Endodermal cell (in vitro differentiated cells): ENCODE results near the gene RAB25. TPM values are rescaled to one million over a fixed set of nuclear protein-coding genes. Genes with fewer than 3 reads are reported as not detected.

Experiments
- DNase-seq: peaks from one replicate; pipeline ENCODE4 v3.0.0-alpha.2; 2017
- H3K27ac ChIP-seq: 2 replicates; pipeline ENCODE4 v1.5.1; 2013; ENCODE audit warnings: mild to moderate bottlenecking, low read depth, low read length, moderate library complexity
- H3K27me3 ChIP-seq: 2 replicates; pipeline ENCODE4 v1.6.1; 2013; ENCODE audit warnings: mild to moderate bottlenecking, low read length, moderate library complexity; ENCODE audit not compliant: insufficient read depth, control insufficient read depth, poor library complexity, severe bottlenecking
- H3K36me3 ChIP-seq: 2 replicates; pipeline ENCODE4 v1.7.0; 2013; ENCODE audit warnings: mild to moderate bottlenecking, low read length, moderate library complexity; ENCODE audit not compliant: control insufficient read depth, insufficient read depth
- H3K4me1 ChIP-seq: one replicate; pipeline ENCODE4 v1.7.0; 2013; ENCODE audit warnings: low read length; ENCODE audit not compliant: control insufficient read depth, insufficient read depth
- H3K4me3 ChIP-seq: 2 replicates; pipeline ENCODE4 v1.5.1; 2013; ENCODE audit warnings: mild to moderate bottlenecking, low read length, moderate library complexity
- H3K9ac ChIP-seq: 2 replicates; pipeline ENCODE4 v1.6.1; 2013; ENCODE audit warnings: mild to moderate bottlenecking, low read length, moderate library complexity; ENCODE audit not compliant: poor library complexity, severe bottlenecking; ENCODE audit errors: extremely low read depth
- H3K9me3 ChIP-seq: 2 replicates; pipeline ENCODE4 v1.6.1; 2013; ENCODE audit warnings: mild to moderate bottlenecking, low read length, moderate library complexity; ENCODE audit not compliant: control insufficient read depth
- H3K27ac Mint-ChIP-seq: 2 replicates; pipeline ENCODE4 v1.8.0; 2020; ENCODE audit warnings: mixed read lengths
- H3K27me3 Mint-ChIP-seq: 2 replicates; pipeline ENCODE4 v1.8.0; 2021; ENCODE audit warnings: mild to moderate bottlenecking, mixed read lengths; ENCODE audit not compliant: insufficient read depth
- H3K36me3 Mint-ChIP-seq: 2 replicates; pipeline ENCODE4 v1.8.0; 2020; ENCODE audit warnings: low read depth, mixed read lengths
- H3K4me1 Mint-ChIP-seq: 2 replicates; pipeline ENCODE4 v1.8.0; 2020; ENCODE audit warnings: mixed read lengths
- H3K4me3 Mint-ChIP-seq: 2 replicates; pipeline ENCODE4 v1.8.0; 2020; ENCODE audit warnings: mild to moderate bottlenecking, moderate library complexity, mixed read lengths
- H3K9me3 Mint-ChIP-seq: 2 replicates; pipeline ENCODE4 v1.8.0; 2020; ENCODE audit warnings: mild to moderate bottlenecking, mixed read lengths
- CTCF ChIP-seq: fragments of 200-600 bp; sonication (generic); conservative IDR thresholded peaks from 2 replicates; pipeline ENCODE4 v1.5.0; 2021; ENCODE audit warnings: antibody characterized with exemption, mild to moderate bottlenecking
- WGBS, 2 experiments: methylation state at CpG; one replicate each; pipeline versions ENCODE4 v1.1.5 to v1.1.7; 2013; ENCODE audit warnings: missing lambda C conversion rate in 2 of 2, mixed read lengths in 1 of 2; ENCODE audit not compliant: insufficient coverage in 1 of 2, insufficient read length in 1 of 2; 5-methylcytosine and 5-hydroxymethylcytosine counted together
- total RNA-seq, 2 donors: library from RNA; stranded (reverse); fragmentation: NEBNext Ultra II Directional in 1 of 2; extraction: Animal tissue kit (Norgen Biotek cat#: 25700) in 1 of 2; gene quantifications; 2 replicates in 1 of 2; 3 replicates in 1 of 2; pipeline ENCODE4 v1.2.1, GENCODE V29; 2021

Gene RAB25
- total RNA-seq, 2 donors from 2014 or later: 82.0 to 84.4 TPM

- no peaks in the 10 kb centered on the region for H3K27me3 Mint-ChIP-seq
- peaks cover 56% of the 10 kb centered on the region for H3K4me1 Mint-ChIP-seq
- H3K36me3 Mint-ChIP-seq: peaks cover 30% of the 10 kb centered on the region
- peak overlapping the region; percentile 94 for H3K27ac Mint-ChIP-seq
- H3K9me3 ChIP-seq: no peaks in the 10 kb centered on the region
- peak; percentile 73 for DNase-seq
- no peaks in the 10 kb centered on the region for H3K27me3 ChIP-seq
- H3K4me3 ChIP-seq: peak overlapping the region; percentile 96
- peak overlapping the region; percentile 99 for H3K4me3 Mint-ChIP-seq
- WGBS, 2 experiments: 0% methylated on average over 5 to 61 of the region's 61 CpGs
- peaks cover 34% of the 10 kb centered on the region for H3K36me3 ChIP-seq
- no peak for TF ChIP-seq CTCF
- H3K9ac ChIP-seq: peak overlapping the region; percentile 97
- H3K27ac ChIP-seq: peak overlapping the region; percentile 99
- peaks cover 6% of the 10 kb centered on the region for H3K4me1 ChIP-seq
- H3K9me3 Mint-ChIP-seq: no peaks in the 10 kb centered on the region
Measured at GRCh38 chr1:156081180-156081916, 20.4 kb downstream of the RAB25 start.

DNA sequence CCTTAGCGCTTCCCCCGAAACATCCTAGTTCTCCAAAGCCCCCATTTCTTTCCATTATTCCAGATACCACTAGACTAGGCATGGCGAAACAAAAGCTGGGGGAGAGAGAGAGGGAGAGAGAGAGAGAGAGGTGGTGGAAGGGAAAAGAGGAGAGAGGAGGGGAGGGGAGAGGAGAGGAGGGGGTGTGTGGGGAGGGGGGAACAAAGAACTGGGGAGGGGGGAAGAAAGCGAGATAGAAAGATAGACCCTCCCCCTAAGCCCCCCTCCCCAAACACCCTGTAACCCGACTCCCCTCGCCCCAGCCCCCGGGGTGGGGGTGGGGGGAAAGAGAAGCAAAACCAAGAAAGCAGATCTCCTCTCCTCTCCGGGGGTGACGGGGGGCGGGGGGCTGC, 21.0 kb downstream of the RAB25 start:
- H3K4me3 Mint-ChIP-seq: peak overlapping the region; percentile 99
- no peak for TF ChIP-seq CTCF
- Histone ChIP-seq H3K4me1 (peaks cover 4% of the 10 kb centered on the region), H3K36me3 (peaks cover 31% of the 10 kb centered on the region), H3K27ac (peak overlapping the region; percentile 99), H3K9ac (peak overlapping the region; percentile 89), H3K4me3 (peak overlapping the region; percentile 96), H3K27me3 (no peaks in the 10 kb centered on the region), H3K9me3 (no peaks in the 10 kb centered on the region)
- DNase-seq: no peak
- H3K36me3 Mint-ChIP-seq: peaks cover 28% of the 10 kb centered on the region
- H3K4me1 Mint-ChIP-seq: peaks cover 57% of the 10 kb centered on the region
- H3K9me3 Mint-ChIP-seq: no peaks in the 10 kb centered on the region
- WGBS, 2 experiments: 0% methylated on average over 5 of the region's 10 CpGs; no CpG with 5 or more reads in 1 of the 2 experiments
- peak overlapping the region; percentile 89 for H3K27ac Mint-ChIP-seq
- H3K27me3 Mint-ChIP-seq: no peaks in the 10 kb centered on the region

DNA sequence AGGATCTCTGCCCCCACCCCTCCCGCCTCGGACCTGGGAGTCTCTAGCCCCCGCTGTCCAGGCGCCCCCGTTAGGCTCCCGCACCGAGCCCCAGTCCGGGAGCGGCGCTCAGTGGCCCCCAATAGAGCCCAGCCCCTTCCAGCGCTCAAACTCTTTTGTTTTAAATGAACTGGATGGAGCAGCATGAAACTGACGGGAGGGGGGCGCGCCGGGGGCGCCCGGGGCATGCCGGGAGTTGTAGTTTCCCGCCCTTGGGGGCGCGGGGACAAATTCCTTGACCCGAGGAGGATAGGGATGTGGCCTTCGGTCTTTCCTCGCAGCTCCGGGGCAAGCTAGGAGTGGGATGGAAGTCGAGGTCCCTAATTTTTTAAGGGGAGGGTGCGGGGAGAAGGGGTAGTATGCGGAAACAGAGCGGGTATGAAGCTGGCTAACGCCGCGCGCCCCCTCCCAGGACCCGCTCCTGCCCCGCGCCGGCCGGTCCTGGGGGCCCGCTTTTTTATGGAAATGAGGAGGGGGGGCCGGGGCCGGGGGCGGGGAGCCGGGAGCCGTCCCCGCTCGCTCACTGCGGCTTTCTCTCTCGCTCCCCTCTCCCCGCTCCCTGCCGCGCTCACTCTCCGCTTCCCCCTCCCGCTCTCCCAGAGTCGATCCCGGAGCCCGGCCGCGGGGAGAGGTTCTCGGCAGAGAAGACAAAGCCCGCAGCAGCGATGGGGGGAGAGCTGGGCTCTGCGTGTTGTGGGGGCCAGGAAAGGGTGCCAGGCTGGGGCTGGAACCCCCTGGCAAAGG, 21.5 kb downstream of the RAB25 start, which contains the start of gene MEX3A:
Gene MEX3A, minus strand, starts transcription at position 157 of the 783 bp plus-strand sequence. CDS start 467 bp downstream, outside the sequence.
- Histone ChIP-seq H3K27ac (peak within 1 kb of the TSS; percentile 99), H3K4me3 (peak within 1 kb of the TSS; percentile 96), H3K27me3 (no peaks in the 10 kb centered on the region), H3K9me3 (no peaks in the 10 kb centered on the region), H3K36me3 (peaks cover 29% of the 10 kb centered on the region), H3K4me1 (no peaks in the 10 kb centered on the region), H3K9ac (peak within 1 kb of the TSS; percentile 97)
- Mint-ChIP-seq H3K36me3 (peaks cover 28% of the 10 kb centered on the region), H3K27ac (peak within 1 kb of the TSS; percentile 94), H3K27me3 (no peaks in the 10 kb centered on the region), H3K4me3 (peak within 1 kb of the TSS; percentile 99), H3K4me1 (peaks cover 54% of the 10 kb centered on the region), H3K9me3 (no peaks in the 10 kb centered on the region)
- TF ChIP-seq CTCF: no peak
- 0% methylated on average over 5 to 59 of the region's 62 CpGs for WGBS, 2 experiments
- DNase-seq: peak; percentile 99
